T-helper 9 cell (primary cell): ENCODE measurements around the gene SF3B4.
"Not testable (repeated sequence)": the region's sequence is repeated elsewhere in the genome, so short reads cannot be mapped to it uniquely, and the experiment has no call there.

Experiments
- DNase-seq: peaks from one replicate; pipeline ENCODE4 v3.0.0-alpha.2; 2020
- total RNA-seq, 2 donors: gene quantifications; one replicate each; lab custom pipeline; 2026; lab: John Stamatoyannopoulos, UW

SF3B4 gene, protein sequence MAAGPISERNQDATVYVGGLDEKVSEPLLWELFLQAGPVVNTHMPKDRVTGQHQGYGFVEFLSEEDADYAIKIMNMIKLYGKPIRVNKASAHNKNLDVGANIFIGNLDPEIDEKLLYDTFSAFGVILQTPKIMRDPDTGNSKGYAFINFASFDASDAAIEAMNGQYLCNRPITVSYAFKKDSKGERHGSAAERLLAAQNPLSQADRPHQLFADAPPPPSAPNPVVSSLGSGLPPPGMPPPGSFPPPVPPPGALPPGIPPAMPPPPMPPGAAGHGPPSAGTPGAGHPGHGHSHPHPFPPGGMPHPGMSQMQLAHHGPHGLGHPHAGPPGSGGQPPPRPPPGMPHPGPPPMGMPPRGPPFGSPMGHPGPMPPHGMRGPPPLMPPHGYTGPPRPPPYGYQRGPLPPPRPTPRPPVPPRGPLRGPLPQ
- total RNA-seq: 19.1 to 35.2 reads per million in 2 donors

- peak; percentile 93 for DNase-seq
These were observed at the start of gene SF3B4 for GRCh38 chr1:149927563-149928400. TSS of gene SF3B4 (minus strand) at chr1:149927803. CDS start at chr1:149927759, 44 bp downstream.

DNA sequence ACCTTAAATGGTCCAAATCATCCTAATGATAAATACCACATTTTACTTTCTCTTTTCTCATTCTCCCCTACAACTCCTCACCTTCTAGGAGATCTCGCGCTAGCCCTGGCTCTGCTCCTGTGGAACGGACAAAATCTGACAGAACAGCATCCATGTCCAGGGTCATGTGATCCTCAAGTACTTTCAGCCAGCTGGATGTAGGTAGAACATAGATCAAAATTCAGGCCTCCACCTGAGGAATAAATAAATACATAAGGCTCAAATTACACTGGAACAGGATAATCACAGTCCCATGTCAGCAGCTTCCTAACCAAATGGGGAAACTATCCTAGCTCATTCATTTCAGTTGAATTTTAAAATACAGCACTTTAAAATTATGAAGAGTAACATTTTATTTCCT is 49.7 kb upstream of the SF3B4 start:
- DNase-seq: no peak

DNA sequence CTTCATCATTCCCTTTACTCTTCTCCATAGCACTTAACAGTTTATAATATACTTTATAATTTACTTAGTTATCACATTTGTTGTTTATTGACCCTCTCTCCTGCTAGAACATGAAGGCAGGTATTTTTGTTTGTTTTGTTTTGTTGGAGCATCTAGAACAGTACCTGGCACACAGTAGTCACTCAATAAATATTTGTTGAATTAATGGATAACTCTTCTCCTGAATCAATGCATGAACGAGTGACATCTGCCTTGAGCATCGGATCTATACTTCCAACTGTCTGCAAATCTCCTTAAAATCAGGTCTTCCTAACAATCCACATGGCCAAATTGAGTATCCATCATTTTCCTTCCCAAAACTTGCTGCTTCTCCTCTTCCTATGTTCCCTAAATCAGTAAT is 44.9 kb upstream of the SF3B4 start:
- no peak for DNase-seq

DNA sequence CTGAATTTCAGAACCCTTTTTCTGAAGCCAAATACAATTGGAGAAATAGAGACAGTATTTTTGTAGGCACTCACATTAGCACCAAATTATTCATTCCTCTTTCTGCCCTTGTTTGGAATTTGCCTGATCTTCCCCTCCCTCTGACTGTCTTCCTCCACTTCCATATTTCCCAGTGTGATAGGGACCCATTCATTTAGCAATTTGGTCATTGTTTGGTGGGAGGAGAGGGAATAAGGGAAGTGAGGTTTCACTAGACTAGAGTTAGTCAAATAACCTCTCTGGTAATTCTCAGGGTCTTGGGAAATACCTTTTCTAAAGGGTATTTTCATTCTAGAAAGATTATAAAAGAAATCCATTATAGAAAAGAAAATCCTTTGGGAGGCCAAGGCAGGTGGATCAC is 40.0 kb upstream of the SF3B4 start:
- no peak for DNase-seq

- DNase-seq: no peak
These were observed 39.4 kb upstream of the SF3B4 start for GRCh38 chr1:149967041-149967440.

GRCh38 chr1:149966405-149966804 is 38.8 kb upstream of the SF3B4 start:
- no peak for DNase-seq

GRCh38 chr1:149965440-149965839 is 37.8 kb upstream of the SF3B4 start:
- DNase-seq: no peak

- no peak for DNase-seq
These were observed 35.8 kb upstream of the SF3B4 start for GRCh38 chr1:149963358-149963757.

- no peak for DNase-seq
These were observed 35.1 kb upstream of the SF3B4 start for GRCh38 chr1:149962736-149963135.

- no peak for DNase-seq
These were observed 34.5 kb upstream of the SF3B4 start for GRCh38 chr1:149962039-149962647.

DNA sequence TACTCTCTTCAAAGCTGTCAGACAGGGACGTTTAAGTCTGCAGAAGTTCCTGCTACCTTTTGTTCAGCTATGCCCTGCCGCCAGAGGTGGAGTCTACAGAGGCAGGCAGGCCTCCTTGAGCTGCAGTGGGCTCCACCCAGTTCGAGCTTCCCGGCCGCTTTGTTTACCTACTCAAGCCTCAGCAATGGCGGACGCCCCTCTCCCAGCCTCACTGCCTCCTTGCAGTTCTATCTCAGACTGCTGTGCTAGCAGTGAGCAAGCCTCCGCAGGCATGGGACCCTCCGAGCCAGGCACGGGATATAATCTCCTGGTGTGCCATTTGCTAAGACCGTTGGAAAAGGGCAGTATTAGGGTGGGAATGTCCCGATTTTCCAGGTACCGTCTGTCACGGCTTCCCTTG is 29.9 kb upstream of the SF3B4 start:
- DNase-seq: not testable (repeated sequence)

DNA sequence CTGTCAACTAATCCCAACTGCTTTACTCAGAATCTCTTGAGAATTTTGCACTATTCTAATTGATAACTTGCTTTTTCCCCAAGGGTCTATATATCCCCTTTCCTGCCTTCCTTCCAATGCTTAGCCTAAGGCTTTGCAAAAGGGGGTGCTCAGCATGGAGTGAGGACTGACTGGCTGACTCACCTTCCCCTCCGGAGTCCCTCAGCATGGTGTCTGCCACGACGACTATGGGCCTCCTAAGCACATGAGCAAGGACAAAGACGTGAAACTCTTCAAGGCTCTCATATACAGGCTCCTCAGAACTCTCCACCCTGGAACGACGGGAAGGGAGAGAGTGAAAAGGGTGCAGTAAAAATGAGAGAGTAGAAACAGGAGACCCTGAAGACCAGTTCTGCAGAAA is 22.3 kb upstream of the SF3B4 start:
- DNase-seq: no peak

- DNase-seq: no peak
These were observed 17.6 kb upstream of the SF3B4 start for GRCh38 chr1:149945206-149945605.

- no peak for DNase-seq
These were observed 15.3 kb upstream of the SF3B4 start for GRCh38 chr1:149942885-149943284.

- no peak for DNase-seq
These were observed 14.6 kb upstream of the SF3B4 start for GRCh38 chr1:149942207-149942606.

- DNase-seq: no peak
These were observed 12.8 kb upstream of the SF3B4 start for GRCh38 chr1:149940427-149940826.

GRCh38 chr1:149938668-149939003 is 11.0 kb upstream of the SF3B4 start:
- not testable (repeated sequence) for DNase-seq

GRCh38 chr1:149937759-149938158 is 10.2 kb upstream of the SF3B4 start:
- no peak for DNase-seq

- DNase-seq: no peak
These were observed 9.5 kb upstream of the SF3B4 start for GRCh38 chr1:149936992-149937705.

- no peak for DNase-seq
These were observed 8.8 kb upstream of the SF3B4 start, which contains the start of gene MTMR11 for GRCh38 chr1:149936170-149936991. TSS of gene MTMR11 (minus strand) at chr1:149936879. CDS start at chr1:149936647, 232 bp downstream.

GRCh38 chr1:149934356-149934755 is 6.8 kb upstream of the SF3B4 start:
- DNase-seq: no peak

DNA sequence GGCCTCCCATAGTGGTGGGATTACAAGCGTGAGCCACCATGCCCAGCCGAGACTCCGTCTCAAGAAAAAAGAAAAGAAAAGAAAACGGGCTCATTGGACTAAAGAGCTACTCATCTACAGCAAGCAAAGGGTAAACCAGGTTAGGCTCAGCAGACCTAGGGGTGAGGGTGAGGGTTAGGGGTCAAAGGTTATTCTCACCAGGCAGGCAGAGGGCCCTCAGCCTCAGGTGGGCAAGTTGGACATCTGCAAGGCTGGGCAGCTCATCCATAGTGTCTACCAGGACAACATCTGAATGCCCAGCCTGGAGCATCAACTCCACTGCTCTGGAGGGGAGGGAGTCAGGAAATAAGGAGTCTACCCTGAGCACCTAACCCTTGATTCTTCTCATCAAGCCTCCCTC is 5.6 kb upstream of the SF3B4 start:
- DNase-seq: no peak
